ENCODE measurements around the gene EPHB1. TPM values are rescaled to one million over a fixed set of nuclear protein-coding genes. Genes with fewer than 3 reads are reported as not detected.

The EPHB1 gene
- polyA plus RNA-seq, 3 donors = 0.06 to 0.55 TPM; not detected in 1

GRCh38 chr3:134838599-134838998, 43.5 kb downstream of the EPHB1 start:
- H2AFZ ChIP-seq (ENCODE audit: insufficient read depth, low read depth, low read length, poor library complexity, severe bottlenecking) = no peak overlapping the region
- no peaks in the 10 kb centered on the region for H3K36me3 ChIP-seq (replicated peaks in 1 of 2; ENCODE audit: control insufficient read depth in 1 of 2, insufficient read depth in 2 of 2, low read length in 2 of 2)
- no peak overlapping the region for H3K4me2 ChIP-seq (replicated peaks; ENCODE audit: extremely low read depth, low read length, poor library complexity, severe bottlenecking)
- TF ChIP-seq CTCF (IDR thresholded peaks at IDR 0.05) = no peak
- H4K20me1 ChIP-seq (ENCODE audit: insufficient read depth, low read length) = no peaks in the 10 kb centered on the region
- no peaks in the 10 kb centered on the region for H3K9me3 ChIP-seq (replicated peaks in 1 of 2; ENCODE audit: control insufficient read depth in 1 of 2, insufficient read depth in 1 of 2, low read length in 2 of 2)
- no peaks in the 10 kb centered on the region for H3K79me2 ChIP-seq (ENCODE audit: insufficient read depth, low read length)
- no peak overlapping the region for H3K4me3 Mint-ChIP-seq
- peaks cover 3% of the 10 kb centered on the region for H3K4me1 Mint-ChIP-seq
- peaks cover 1 to 10% (median 4%) of the 10 kb centered on the region in 7 donors for H3K9me3 Mint-ChIP-seq
- H3K27me3 ChIP-seq (ENCODE audit: control insufficient read depth in 2 of 2, insufficient read depth in 2 of 2, low read length in 2 of 2) = no peaks in the 10 kb centered on the region
- H3K9ac ChIP-seq (ENCODE audit: insufficient read depth, low read length, poor library complexity, severe bottlenecking) = no peak overlapping the region
- intact Hi-C loops (cut with micrococcal nuclease) = no loop called here
- H3K27me3 Mint-ChIP-seq (ENCODE audit: low read depth in 3 of 3) = peaks cover 2 to 9% (median 6%) of the 10 kb centered on the region in 3 donors
- no peak overlapping the region for H3K27ac Mint-ChIP-seq
- H3K27ac ChIP-seq (ENCODE audit: low read depth in 1 of 2, low read length in 2 of 2) = no peak overlapping the region
- WGBS (ENCODE audit: insufficient coverage) = no CpG with 5 or more reads among the region's 2 CpGs
- no peaks in the 10 kb centered on the region for H3K36me3 Mint-ChIP-seq
- DNase-seq = no peak
- no peak overlapping the region for H3K4me3 ChIP-seq (replicated peaks in 1 of 3; ENCODE audit: low read depth in 2 of 3, low read length in 3 of 3)
- H3K4me1 ChIP-seq (ENCODE audit: control insufficient read depth in 1 of 2, insufficient read depth in 2 of 2, low read length in 2 of 2) = no peaks in the 10 kb centered on the region

GRCh38 chr3:134839422-134839821, 44.4 kb downstream of the EPHB1 start:
- no peak for TF ChIP-seq CTCF (IDR thresholded peaks at IDR 0.05)
- WGBS (ENCODE audit: insufficient coverage) = 100% methylated on average over 3 of the region's 3 CpGs

More at GRCh38 chr3:134839422-134839821, 44.4 kb downstream of the EPHB1 start:
- Histone ChIP-seq H2AFZ (ENCODE audit: insufficient read depth, low read depth, low read length, poor library complexity, severe bottlenecking) (no peak overlapping the region), H3K79me2 (ENCODE audit: insufficient read depth, low read length) (no peaks in the 10 kb centered on the region), H3K9me3 (replicated peaks in 1 of 2; ENCODE audit: control insufficient read depth in 1 of 2, insufficient read depth in 1 of 2, low read length in 2 of 2) (no peaks in the 10 kb centered on the region), H3K4me2 (replicated peaks; ENCODE audit: extremely low read depth, low read length, poor library complexity, severe bottlenecking) (no peak overlapping the region), H3K36me3 (replicated peaks in 1 of 2; ENCODE audit: control insufficient read depth in 1 of 2, insufficient read depth in 2 of 2, low read length in 2 of 2) (no peaks in the 10 kb centered on the region), H3K4me1 (ENCODE audit: control insufficient read depth in 1 of 2, insufficient read depth in 2 of 2, low read length in 2 of 2) (no peaks in the 10 kb centered on the region), H3K4me3 (replicated peaks in 1 of 3; ENCODE audit: low read depth in 2 of 3, low read length in 3 of 3) (no peak overlapping the region), H4K20me1 (ENCODE audit: insufficient read depth, low read length) (no peaks in the 10 kb centered on the region), H3K9ac (ENCODE audit: insufficient read depth, low read length, poor library complexity, severe bottlenecking) (no peak overlapping the region), H3K27me3 (ENCODE audit: control insufficient read depth in 2 of 2, insufficient read depth in 2 of 2, low read length in 2 of 2) (no peaks in the 10 kb centered on the region), H3K27ac (ENCODE audit: low read depth in 1 of 2, low read length in 2 of 2) (no peak overlapping the region)
- peaks cover 1 to 16% (median 8%) of the 10 kb centered on the region in 7 donors for H3K9me3 Mint-ChIP-seq
- no peak for DNase-seq
- intact Hi-C loops (cut with micrococcal nuclease) = no loop called here
- H3K4me3 Mint-ChIP-seq = no peak overlapping the region
- H3K27me3 Mint-ChIP-seq (ENCODE audit: low read depth in 3 of 3) = peaks cover 0 to 11% (median 6%) of the 10 kb centered on the region in 3 donors
- peaks cover 3% of the 10 kb centered on the region for H3K4me1 Mint-ChIP-seq
- no peaks in the 10 kb centered on the region for H3K36me3 Mint-ChIP-seq
- H3K27ac Mint-ChIP-seq = no peak overlapping the region
